Pancreas (tissue), 10 donors: ENCODE data around the gene DOK7. TPM values are rescaled to one million over a fixed set of nuclear protein-coding genes. Genes with fewer than 3 reads are reported as not detected.

Experiments used
- ATAC-seq, 4 donors: fragments of 200-7000 bp; cut with Tn5 transposase; one replicate each; pipeline versions ENCODE4 v1.8.0 to v1.9.1; 2020; ENCODE audit warnings: mild to moderate bottlenecking in 4 of 4, moderate library complexity in 4 of 4
- DNase-seq, 6 donors: peaks; one replicate each; pipeline ENCODE4 v3.0.0-alpha.2; 2020
- FAIRE-seq: peaks from 2 replicates; lab custom pipeline; 2012; peaks lifted over from hg19 to GRCh38; lab: Jason Lieb, UNC
- H3K27ac ChIP-seq, 4 donors: fragments of 200-600 bp; sonication (generic); 1 replicate in 3 of 4; 2 replicates in 1 of 4; pipeline versions ENCODE4 v1.5.0 to v1.8.0; 2020
- H3K27me3 ChIP-seq, 4 donors: fragments of 200-600 bp; one replicate each; pipeline ENCODE4 v1.8.0; 2021
- H3K36me3 ChIP-seq, 3 donors: fragments of 200-600 bp; sonication (generic) in 1 of 3; one replicate each; pipeline versions ENCODE4 v1.5.0 to v1.8.0; 2020 to 2021
- H3K4me1 ChIP-seq, 3 donors: fragments of 200-600 bp; one replicate each; pipeline ENCODE4 v1.8.0; 2021
- H3K4me3 ChIP-seq, 4 donors: fragments of 200-600 bp; sonication (generic) in 2 of 4; one replicate each; pipeline versions ENCODE4 v1.5.0 to v1.8.0; 2020 to 2021
- H3K9me3 ChIP-seq, 4 donors: fragments of 200-600 bp; one replicate each; pipeline ENCODE4 v1.8.0; 2021
- WGBS, 2 donors: extraction: QIAGEN DNeasy Blood & Tissue Kit; methylation state at CpG; one replicate each; pipeline ENCODE4 v1.1.7; 2013; 5-methylcytosine and 5-hydroxymethylcytosine counted together
- intact Hi-C, 3 donors: fragments of 100-400 bp; cut with DNase I; formaldehyde crosslinking; loops; one replicate each; pipeline versions ENCODE4 v1.11.1 to v1.14.2; 2022
- polyA plus RNA-seq, 2 donors: library from polyadenylated mRNA; stranded (reverse); fragments of 200-250 nt; gene quantifications; one replicate each; pipeline ENCODE4 v1.2.3, GENCODE V29; 2013
- total RNA-seq, 6 donors: library from RNA; stranded (reverse); fragmentation: NEBNext Ultra II Directional in 4 of 6; extraction: Animal tissue kit (Norgen Biotek cat#: 25700) in 4 of 6; gene quantifications; one replicate each; pipeline versions ENCODE4 v1.2.1 to v1.2.4, GENCODE V29; 2021 to 2023
- TF ChIP-seq, protein P1 (sequence below), 4 donors: fragments of 200-600 bp; sonication (generic) in 3 of 4; IDR thresholded peaks; one replicate each; pipeline versions ENCODE4 v1.5.0 to v1.8.0; 2021; ENCODE audit warnings: antibody characterized with exemption in 4 of 4
- donor health status: healthy with polysubstance abuse.
- donor health status: DM: no; HTN: no; CAD: no; lungs with moderate emphysema.
- donor health status: DM: no; HTN: no; CAD: no.
- donor health status: control.
- donor health status: control.
- donor health status: Bipolar disorder and iron deficiency.
- donor health status: DM: yes; HTN: yes; CAD: no.
- donor health status: DM: no; HTN: no; CAD: no.
- donor health status: DM: no; HTN: no; CAD: no.
- donor health status: DM: yes; HTN: yes; CAD: no.

The DOK7 gene
- total and polyA plus RNA-seq, 8 donors, result 2.5 to 8.0 (median 4.2) TPM

DNA sequence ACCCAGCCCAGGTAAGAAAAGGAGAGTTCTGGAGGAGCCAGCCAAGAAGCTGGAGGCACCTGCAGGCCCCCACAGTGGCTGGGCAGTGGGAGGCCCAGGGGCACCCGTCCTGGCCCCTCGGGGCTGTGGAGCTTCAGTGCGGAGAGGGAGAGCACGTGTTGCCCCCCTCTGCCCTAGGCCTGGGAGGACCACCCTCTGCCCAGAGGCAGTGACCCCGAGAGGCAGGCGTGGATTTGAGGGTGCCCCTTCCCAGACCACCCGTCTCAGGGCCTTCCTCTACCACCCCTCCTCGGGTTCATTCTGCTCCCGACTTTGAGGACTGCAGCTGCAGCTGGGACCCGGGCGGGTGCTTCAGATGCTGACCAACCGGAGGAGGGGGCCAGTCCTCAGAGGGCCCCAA is 33.5 kb upstream of the DOK7 start:
- no peak for FAIRE-seq
- H3K36me3 ChIP-seq, result no peaks in the 10 kb centered on the region
- H3K4me3 ChIP-seq, result no peak overlapping the region
- H3K9me3 ChIP-seq, result no peaks in the 10 kb centered on the region
- ATAC-seq, result no peak
- no peak for DNase-seq
- 93 to 98% methylated on average over 11 to 12 of the region's 12 CpGs for WGBS, 2 donors
- TF ChIP-seq, protein P1, sequence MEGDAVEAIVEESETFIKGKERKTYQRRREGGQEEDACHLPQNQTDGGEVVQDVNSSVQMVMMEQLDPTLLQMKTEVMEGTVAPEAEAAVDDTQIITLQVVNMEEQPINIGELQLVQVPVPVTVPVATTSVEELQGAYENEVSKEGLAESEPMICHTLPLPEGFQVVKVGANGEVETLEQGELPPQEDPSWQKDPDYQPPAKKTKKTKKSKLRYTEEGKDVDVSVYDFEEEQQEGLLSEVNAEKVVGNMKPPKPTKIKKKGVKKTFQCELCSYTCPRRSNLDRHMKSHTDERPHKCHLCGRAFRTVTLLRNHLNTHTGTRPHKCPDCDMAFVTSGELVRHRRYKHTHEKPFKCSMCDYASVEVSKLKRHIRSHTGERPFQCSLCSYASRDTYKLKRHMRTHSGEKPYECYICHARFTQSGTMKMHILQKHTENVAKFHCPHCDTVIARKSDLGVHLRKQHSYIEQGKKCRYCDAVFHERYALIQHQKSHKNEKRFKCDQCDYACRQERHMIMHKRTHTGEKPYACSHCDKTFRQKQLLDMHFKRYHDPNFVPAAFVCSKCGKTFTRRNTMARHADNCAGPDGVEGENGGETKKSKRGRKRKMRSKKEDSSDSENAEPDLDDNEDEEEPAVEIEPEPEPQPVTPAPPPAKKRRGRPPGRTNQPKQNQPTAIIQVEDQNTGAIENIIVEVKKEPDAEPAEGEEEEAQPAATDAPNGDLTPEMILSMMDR (IDR thresholded peaks at IDR 0.05), result no peak
- H3K4me1 ChIP-seq, result no peaks in the 10 kb centered on the region
- H3K27ac ChIP-seq, result no peak overlapping the region
- H3K27me3 ChIP-seq, result no peaks in the 10 kb centered on the region
- intact Hi-C loops, result loop anchor here in 1 of 3 donors (10.0 kb wide), 1 partner anchor 65 kb away; no protein-coding TSS in a partner anchor

- DNase-seq (no peak), FAIRE-seq (no peak), ATAC-seq (no peak)
- Histone ChIP-seq H3K36me3 (no peaks in the 10 kb centered on the region), H3K4me3 (no peak overlapping the region), H3K27me3 (no peaks in the 10 kb centered on the region), H3K27ac (no peak overlapping the region), H3K9me3 (no peaks in the 10 kb centered on the region), H3K4me1 (no peaks in the 10 kb centered on the region)
- TF ChIP-seq, protein P1 (IDR thresholded peaks at IDR 0.05), result no peak
- 84 to 85% methylated on average over 20 to 21 of the region's 21 CpGs for WGBS, 2 donors
- intact Hi-C loops, result no loop called here
These were observed 32.6 kb upstream of the DOK7 start for GRCh38 chr4:3430524-3430923.

GRCh38 chr4:3431446-3431993 is 31.6 kb upstream of the DOK7 start:
- Histone ChIP-seq H3K9me3 (no peaks in the 10 kb centered on the region), H3K4me3 (no peak overlapping the region), H3K36me3 (no peaks in the 10 kb centered on the region), H3K4me1 (no peaks in the 10 kb centered on the region), H3K27me3 (no peaks in the 10 kb centered on the region), H3K27ac (no peak overlapping the region)
- TF ChIP-seq, protein P1 (IDR thresholded peaks at IDR 0.05), result no peak
- WGBS, 2 donors, result 89 to 90% methylated on average over 28 of the region's 28 CpGs
- DNase-seq (peak in 2 of 6 donors; percentile 13 to 46), FAIRE-seq (no peak), ATAC-seq (no peak)
- intact Hi-C loops, result no loop called here

- intact Hi-C loops, result no loop called here
- Histone ChIP-seq H3K9me3 (no peaks in the 10 kb centered on the region), H3K4me3 (no peak overlapping the region), H3K4me1 (no peaks in the 10 kb centered on the region), H3K27me3 (no peaks in the 10 kb centered on the region), H3K36me3 (no peaks in the 10 kb centered on the region), H3K27ac (no peak overlapping the region)
- 87 to 89% methylated on average over 15 to 16 of the region's 16 CpGs for WGBS, 2 donors
- no peak for FAIRE-seq
- ATAC-seq, result no peak
- TF ChIP-seq, protein P1 (IDR thresholded peaks at IDR 0.05), result no peak
- DNase-seq, result no peak
These were observed 30.7 kb upstream of the DOK7 start for GRCh38 chr4:3432381-3432790.

DNA sequence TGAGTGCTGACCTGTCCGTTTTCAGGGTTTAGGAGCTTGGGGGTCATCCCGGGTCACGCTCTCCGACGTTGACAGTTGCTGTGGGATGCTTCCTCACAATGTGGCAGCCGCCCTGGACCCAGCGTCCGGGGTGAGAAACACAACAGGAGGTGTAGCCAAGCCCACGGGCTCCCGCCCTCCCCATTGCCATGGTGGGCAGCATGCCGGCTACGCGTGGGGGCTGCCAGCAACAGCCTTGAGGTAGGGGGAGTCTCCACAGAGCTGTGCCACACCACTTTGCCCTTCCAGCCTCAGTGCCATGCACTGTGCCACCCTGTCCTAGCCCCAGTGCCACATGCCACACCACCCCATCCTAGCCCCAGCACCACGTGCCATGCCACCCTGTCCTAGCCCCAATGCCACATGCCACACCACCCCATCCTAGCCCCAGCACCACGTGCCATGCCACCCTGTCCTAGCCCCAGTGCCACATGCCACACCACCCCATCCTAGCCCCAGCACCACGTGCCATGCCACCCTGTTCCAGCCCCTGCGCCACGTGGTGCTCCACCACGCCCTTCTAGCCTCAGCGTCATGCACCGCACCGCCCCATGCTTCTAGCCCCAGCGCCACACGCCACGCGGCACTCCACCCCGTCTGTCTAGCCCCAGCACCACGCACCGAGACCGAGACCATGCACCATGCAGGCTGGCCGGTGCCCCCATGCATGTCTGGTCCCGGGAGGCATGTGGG is 29.8 kb upstream of the DOK7 start:
- intact Hi-C loops, result no loop called here
- H3K36me3 ChIP-seq, result no peaks in the 10 kb centered on the region
- TF ChIP-seq, protein P1 (IDR thresholded peaks at IDR 0.05), result no peak
- no peaks in the 10 kb centered on the region for H3K27me3 ChIP-seq
- no peaks in the 10 kb centered on the region for H3K9me3 ChIP-seq
- DNase-seq (peak in 1 of 6 donors; percentile 42), ATAC-seq (no peak), FAIRE-seq (no peak)
- H3K4me3 ChIP-seq, result no peak overlapping the region
- H3K4me1 ChIP-seq, result no peaks in the 10 kb centered on the region
- WGBS, 2 donors, result 94 to 96% methylated on average over 32 of the region's 32 CpGs
- H3K27ac ChIP-seq, result no peak overlapping the region
